HG03439 (cell line): ENCODE results near the gene SAP130.
"Not testable (repeated sequence)": the region's sequence is repeated elsewhere in the genome, so short reads cannot be mapped to it uniquely, and the experiment has no call there.

Source experiments
- ATAC-seq: cut with Tn5 transposase; IDR thresholded peaks from one replicate; pipeline ENCODE4 v1.9.1; 2021; ENCODE audit warnings: mild to moderate bottlenecking, moderate library complexity; ENCODE audit not compliant: unreplicated experiment

The SAP130 gene

DNA sequence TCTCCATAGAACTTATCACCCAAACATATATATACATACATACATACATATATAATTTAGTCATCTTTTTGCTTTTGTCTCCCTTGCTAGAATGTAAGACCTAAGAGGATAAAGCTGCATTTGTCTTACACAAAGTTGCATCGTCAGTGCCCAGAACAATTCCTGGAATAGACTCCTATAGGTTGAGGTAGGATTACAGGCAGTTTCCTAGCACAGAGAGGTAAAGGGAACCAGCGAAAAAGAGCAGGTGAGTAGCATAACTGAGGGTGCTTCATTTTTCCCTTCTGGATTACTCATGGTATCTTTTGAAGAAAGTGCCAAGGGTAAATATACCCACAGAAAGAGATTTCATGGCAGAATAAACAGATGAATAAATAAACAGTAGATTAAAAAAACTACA lies 74.0 kb downstream of the SAP130 start:
- ATAC-seq: no peak

DNA sequence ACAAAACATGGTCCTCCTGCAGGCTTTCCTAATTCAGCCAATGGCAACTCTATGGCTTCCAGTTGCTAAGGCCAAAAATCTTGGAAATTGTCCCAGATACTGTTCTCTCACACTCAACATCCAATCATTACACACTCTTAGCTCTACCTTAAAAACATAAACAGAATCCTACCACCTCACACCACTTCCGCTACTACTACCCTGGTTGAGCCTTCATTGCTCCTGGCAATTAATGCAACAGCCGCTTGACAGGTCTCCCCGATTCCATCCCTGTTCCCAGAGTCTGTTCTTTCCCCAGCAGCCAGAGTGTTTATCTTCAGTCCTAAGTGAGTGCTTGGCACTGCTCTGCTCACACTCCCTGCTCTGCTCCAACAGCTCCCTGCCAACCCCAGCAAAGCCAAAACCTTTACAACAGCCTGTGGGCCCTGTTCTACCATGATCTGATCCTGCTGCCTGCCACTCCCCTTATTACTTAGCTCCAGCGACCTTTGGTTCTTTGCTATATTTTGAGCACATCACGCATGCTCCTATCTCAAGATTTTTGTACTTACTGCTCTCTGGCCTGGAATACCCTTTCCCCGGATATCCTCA lies 74.6 kb downstream of the SAP130 start:
- ATAC-seq: no peak

DNA sequence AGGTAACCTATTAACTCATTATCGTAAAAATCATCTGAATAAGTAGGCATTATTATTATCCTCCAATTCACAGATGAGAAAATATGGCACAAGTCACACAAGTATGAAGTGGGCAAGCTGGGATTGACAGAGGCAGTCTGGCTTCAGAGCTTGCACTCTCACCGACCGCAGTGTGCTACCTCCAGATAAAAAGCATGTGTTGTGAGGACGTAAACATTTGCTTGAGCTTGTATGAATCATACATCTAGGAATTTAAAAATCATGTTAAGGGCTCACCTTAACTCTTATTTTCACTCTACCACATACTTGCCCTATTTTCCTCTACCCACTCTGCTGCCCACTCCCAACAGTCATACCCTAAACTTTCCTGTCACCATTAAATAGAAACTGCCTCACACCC lies 76.8 kb downstream of the SAP130 start:
- ATAC-seq: no peak

DNA sequence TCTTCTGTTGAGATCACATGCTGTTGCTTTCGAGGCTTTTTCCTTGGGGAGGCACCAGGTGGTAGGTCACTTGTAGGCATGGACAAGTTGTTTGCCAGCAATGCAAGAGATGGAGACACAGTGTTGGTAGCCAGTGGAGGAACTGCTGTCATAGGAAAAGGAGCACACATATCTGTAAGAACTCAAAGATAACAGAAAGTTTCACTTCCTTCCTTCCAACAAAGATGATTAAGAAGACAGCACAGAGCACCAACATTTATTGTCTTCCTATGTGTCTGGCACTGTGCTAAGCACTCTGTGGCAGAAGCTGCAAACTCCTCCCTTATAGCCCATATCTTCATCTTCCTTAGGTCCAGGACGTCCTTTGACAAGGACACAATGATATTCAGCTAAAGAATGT lies 77.6 kb downstream of the SAP130 start:
- no peak for ATAC-seq

DNA sequence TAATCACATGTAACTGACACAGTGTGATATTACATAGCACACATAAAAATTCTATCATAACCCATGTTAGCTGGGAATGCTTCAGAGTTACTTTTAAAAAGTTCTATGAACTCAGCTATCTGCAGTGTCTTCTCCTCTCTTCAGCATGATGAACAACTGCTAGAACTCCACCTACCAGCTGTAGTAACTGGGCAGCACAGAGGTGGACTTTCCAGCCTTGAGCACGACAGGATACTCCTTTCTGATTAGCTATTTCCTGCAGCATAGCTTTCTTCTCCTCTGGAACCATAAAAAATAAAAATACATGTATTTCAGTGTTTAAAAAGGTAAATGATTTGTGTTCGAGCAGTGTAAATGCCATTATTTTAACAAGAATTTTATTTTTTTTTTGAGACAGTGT lies 82.6 kb downstream of the SAP130 start:
- no peak for ATAC-seq

DNA sequence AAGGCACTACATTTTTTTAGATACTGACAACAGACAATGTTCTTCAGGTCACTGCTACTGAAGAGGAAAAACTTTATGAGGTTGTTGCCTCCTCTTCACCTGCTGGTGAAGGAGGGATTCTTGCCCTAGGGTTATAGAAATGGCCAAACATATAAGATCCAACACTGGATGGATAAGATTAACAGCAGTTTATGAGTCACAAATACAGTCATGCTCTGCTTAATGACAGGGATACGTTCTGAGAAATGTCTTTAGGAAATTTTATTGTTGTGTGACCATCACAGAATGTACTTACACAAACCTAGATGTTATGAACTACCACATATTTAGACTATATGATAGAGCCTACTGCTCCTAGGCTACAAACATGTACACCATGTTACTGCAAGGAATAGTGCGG lies 84.7 kb downstream of the SAP130 start:
- ATAC-seq: no peak

DNA sequence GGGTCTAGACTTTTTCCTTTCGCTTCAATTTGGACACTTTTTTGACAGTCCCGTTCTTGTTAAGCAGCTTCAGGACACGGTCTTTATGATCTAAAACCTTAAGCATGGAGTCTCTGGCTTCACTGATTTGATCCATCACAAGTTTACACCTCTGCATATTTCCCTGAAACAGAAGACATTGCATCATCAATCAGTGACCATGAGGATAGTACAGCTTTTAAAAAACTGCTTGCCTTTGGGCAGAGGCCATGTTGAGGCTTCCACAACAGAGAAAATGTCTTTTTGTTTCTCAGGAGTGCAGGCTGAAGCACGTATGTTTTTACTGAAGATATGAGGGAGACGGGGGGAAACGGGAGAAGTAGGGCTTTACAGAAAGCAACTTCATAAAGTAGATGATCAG lies 85.9 kb downstream of the SAP130 start:
- ATAC-seq: no peak

DNA sequence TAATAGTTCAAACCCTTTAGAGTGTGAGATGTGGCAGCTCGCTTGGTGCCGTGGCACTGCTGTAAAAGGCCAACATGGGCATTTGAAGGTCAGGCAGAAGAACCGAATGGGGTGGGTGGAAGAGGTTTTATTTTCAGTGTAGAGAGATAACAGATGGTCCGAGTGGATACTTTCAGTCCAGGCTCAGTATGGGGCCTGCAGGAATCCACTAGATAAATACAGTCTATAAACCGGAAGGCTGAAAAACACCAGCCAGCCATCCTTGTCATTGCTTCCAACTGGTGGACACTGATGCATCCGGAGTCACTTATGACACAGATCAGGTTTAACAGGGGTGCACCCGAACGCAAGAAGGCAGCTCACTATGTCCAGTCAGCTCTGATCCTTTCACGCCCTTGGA lies 86.4 kb downstream of the SAP130 start:
- no peak for ATAC-seq

DNA sequence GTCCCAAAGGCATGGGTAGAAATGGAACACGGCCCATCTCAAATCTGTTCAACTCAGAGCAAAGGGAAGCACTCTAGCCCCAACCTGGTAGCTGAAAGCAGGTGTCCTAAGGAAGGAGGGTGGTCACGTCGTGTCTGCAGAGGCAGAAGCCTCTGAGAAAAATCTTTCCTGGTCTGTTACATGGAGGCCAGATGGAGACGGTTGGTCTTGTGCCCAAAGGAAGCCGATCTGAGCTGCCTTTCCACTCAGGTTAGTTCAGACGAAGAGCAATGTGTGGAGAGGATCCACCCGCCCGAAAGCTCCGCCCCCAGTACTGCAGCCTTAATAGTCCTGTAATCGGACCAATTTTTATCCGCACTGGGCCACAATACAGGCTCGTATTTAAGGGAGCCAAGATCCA lies 87.2 kb downstream of the SAP130 start:
- ATAC-seq: no peak

DNA sequence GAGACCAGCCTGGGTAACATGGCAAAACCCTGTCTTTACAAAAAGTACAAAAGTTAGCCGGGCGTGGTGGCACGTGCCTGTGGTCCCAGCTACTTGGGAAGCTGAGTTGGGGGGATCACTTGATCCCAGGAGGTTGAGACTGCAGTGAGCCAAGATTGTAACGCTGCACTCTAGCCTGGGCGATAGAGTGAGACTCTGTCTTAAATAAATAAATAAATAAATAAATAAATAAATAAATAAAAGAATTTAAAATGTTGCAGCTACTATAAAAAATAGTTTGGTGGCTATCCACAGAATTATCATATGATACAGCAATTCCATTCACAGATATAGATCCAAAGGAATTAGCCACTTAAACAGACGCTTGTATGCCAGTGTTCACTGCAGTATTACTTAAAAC lies 92.5 kb downstream of the SAP130 start:
- no peak for ATAC-seq

DNA sequence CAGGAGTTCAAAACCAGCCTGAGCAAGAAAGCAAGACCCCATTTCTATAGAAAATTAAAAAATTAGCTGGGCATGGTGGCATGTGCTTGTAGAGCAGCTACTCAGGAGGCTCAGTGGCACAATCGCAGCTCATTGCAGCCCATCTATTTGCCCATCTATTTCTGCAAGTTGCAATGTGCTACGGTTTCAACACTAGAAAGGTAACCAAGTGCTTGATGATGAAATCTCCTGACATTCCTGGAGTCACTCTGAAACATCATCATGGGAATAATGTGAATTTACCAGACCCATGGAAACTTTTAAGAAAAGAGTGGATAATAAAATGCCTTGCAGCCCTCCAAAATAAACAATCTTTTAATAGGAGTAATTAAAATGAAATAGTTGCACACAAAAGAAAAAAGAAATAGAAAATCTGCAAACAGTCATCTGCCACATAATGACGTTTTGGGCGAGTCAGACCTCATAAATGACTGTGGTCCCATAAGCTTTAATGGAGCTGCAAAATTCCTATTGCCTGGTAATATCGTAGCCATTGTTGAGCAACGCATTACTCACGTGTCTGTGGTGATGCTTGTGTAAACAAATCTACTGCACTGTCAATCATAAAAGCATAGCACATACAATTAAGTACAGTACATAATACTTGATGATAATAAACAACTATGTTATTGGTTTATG lies 95.5 kb downstream of the SAP130 start:
- ATAC-seq: no peak

DNA sequence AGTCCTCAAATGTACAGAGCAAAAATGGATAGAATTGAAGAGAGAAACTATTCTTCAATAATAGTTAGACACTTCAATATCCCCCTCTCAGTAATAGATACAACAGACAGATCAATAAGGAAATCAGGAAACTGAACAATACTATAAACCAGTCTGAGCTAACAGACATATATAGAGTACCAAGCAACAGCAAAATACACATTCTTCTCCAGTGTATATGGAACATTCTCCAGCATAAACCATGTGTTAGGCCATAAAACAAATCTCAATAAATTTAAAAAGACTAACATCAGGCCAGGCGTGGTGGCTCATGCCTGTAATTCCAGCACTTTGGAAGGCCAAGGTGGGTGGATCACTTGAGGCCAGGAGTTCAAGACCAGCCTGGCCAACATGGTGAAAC lies 98.4 kb downstream of the SAP130 start:
- no peak for ATAC-seq

DNA sequence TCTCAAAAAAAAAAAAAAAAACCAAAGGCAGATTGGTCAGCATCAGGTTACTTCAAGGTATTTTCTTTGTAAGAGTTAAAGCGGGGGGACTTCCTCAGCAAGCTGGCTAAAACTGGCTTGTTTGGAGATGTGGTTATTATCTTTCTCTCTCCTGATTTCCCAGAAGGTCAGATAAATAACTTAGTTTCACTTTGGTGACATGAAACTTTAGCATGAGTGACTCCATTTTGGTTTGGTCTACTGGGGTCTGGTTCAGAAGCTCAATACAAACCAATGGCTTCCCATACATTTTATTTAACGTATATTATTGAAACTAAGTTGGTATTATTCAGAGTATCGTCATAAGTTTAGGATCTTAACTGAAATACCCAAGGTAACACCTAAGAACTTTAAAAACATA lies 100.5 kb downstream of the SAP130 start:
- no peak for ATAC-seq

DNA sequence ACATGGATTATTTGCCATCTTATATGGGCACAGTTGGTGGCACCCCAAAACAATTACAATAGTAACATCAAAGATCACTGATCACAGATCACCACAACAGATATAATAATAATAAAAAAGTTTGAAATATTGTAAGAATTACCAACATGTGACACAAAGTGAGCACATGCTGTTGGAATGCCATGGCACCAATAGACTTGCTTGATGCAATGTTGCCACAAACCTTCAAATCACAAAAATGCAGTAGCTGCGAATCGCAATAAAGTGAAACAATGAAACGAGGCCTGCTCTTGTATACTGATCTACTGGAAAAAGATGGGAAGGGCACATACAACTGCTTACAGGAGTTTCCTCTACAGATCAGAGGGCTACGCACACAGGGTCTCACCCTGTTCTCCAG lies 109.9 kb downstream of the SAP130 start:
- no peak for ATAC-seq

DNA sequence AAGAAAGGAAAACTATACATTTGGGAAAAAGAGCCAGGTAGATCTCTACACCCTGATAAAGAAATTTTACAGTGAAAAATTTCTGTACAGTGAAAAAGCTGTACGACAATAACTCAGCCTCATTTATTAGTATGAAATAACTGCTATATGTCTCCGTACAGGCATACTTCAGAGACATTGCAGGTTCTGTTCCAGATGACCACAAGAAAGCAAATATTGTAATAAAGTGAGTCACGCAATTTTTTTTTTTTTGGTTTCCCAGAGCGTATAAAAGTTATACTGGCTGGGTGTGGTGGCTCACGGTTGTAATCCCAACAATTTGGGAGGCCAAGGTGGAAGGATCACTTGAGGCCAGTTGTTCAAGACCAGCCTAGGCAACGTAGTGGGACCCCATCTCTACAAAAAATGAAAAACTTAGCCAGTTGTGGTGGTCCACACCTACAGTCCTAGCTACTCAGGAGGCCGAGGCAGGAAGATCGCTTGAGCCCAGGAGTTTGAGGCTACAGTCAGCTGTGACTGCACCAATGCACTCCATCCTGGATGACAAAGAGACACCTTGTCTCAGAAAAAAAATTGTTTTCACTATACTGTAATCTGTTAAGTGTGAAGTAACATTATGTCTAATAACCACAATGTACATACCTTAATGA lies 113.9 kb downstream of the SAP130 start:
- no peak for ATAC-seq

DNA sequence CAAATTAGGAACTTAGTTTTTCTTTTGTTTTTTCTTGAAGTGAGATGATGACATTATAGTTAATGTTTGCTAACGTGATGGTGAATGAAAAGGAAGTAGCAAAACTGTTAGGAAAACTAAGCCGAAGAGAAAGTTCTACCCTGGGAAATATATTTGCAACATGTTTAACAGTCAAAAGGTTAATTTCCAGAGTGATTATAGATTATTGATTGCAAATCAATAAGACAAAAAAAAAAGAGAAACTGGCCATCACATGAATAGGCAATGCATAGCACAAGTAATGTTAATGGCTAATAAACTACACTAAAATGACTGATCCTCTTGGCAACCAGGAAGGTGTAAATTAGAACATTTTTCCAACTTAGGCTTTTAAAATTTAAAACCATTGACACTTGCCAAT lies 116.1 kb downstream of the SAP130 start:
- ATAC-seq: no peak

DNA sequence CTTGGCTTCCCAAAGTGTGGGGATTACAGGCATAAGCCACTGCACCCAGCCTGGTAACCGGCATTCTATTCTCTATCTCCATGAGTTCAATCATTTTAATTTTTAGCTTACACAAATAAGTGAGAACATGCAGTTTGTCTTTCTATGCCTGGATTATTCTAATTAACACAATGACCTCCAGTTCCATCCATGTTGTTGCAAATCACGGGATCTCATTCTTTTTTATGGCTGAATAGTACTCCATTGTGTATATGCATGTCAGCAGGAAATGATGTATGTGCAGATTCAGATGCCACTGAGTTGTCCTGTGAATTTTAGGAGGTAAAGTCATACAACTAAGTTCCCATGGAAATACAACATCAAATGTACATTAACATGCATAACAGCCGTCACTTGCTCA lies 117.4 kb downstream of the SAP130 start:
- no peak for ATAC-seq

DNA sequence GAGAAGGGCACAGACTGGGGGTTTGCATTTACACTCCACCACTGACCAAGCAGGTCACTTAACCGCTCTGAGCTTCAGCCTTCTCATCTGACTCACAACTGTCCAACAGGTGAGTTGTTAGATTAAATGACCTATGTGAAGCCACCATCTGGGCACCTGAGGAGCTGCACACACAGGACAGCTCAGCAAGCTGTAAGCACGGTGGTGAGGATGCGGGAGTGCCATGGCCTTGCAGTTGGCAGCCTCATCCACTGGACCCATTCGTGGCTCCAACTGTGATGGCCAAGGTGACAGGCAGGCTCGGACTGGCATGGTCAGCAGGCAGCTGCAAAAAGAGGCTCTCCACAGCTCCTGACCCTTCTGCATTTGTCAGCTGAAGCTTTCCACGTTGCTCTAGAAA lies 118.8 kb downstream of the SAP130 start:
- ATAC-seq: no peak

DNA sequence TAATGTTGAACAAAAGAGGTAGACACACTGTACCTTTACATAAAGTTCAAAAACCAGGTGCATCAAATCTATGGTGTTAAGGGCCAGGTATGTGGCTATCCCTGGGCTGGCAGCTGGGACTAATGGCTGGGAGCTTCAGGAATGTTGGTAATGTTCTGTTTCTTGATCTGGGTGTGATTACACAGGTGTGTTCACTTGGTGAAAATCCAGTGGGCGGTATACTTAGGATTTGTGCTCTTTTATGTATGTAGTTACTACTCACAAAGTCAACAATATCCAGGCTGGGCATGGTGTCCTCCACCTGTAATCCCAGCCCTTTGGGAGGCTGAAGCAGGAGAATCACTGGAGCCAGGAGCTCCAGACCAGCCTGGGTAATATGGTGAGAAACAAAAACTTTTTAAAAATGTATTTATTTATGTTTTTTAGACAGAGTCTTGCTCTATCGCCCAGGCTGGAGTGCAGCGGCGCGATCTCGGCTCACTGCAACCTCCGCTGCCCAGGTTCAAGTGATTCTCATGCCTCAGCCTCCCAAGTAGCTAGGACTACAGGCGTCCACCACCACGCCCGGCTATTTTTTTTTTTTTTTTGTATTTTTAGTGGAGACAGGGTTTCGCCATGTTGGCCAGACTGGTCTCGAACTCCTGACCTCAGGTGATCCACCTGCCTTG lies 120.0 kb downstream of the SAP130 start:
- not testable (repeated sequence) for ATAC-seq

DNA sequence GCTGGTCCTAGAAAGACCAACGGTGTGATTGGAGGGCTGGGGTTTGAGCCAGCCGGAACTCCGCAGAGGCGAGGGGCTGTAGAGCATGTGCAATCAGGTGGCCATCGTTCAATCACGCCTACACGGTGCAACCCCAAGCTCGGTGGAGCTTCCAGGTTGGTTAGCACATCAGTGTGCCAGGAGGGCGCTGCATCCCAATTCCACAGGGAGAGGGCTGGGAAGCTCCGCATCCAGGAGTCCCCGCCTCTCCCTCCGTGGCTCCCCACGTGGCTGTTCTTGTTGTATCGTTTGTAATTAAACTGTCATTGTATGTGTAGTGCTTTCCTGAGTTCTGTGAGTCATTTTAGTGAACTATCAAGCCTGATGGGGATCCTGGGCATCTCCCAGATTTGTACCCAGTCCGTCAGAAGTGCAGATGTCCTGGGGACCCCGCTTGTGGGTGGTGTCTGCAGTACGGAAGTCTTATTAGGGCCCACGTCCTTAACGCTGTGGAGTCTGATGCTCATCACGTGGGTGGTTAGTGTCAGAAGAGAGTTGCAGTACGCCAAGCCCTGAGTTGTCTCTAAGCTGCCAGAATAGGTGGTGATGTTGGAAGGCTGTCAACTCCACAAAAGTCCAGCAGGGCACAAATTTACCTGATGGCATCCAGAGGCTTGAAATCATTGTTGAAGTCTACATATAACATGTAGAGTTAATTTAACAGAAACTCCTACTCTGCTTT lies 121.5 kb downstream of the SAP130 start:
- ATAC-seq: no peak

DNA sequence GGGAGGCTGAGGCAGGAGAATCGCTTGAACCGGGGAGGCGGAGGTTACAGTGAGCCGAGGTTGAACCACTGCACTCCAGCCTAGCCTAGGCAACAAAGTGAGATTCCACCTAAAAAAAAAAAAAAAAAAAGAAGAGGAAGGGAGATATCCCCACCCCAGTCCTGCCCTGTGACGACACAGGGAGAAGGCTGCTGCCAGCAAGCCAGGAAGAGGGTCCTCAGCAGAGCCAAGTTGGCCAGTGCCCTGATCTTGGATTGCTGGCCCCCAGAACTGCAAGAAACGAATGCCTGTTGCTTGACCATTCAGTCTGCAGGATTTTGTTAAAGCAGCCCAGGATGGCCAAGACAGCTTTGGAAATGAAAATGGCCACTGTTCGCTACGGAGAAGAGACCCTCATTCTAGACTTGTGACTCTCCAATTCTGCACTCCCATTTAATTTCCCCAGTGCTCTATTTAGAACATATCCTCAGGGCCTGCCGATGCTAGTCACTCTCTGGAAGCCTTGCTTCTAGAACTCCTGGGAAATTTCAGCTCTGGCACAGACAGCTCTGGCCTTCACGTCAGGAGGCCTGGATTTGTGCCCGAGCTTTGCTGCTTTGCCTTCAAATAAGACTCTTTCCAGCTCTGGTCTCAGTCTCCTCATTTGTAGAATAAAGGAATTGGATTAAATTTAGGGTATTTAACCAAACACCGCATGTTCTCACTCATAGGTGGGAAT lies 126.4 kb downstream of the SAP130 start:
- no peak for ATAC-seq
